Dendritic cell treated with granulocyte-macrophage colony-stimulating factor and Interleukin-4, amounts not matched to agents 40 ng/mL and 50 ng/mL, for 4 days (primary cell): ENCODE measurements around the gene TBCK.
A peak's percentile ranks its signal among the peaks of the same experiment; 100 is the strongest.

ENCODE experiments used
- H3K27ac Mint-ChIP-seq: one replicate; pipeline ENCODE4 v1.8.0; 2022; ENCODE audit warnings: mild to moderate bottlenecking, mixed read lengths
- H3K27me3 Mint-ChIP-seq: one replicate; pipeline ENCODE4 v1.8.0; 2022; ENCODE audit warnings: mild to moderate bottlenecking, mixed read lengths
- H3K36me3 Mint-ChIP-seq: one replicate; pipeline ENCODE4 v1.8.0; 2022; ENCODE audit warnings: low read depth, mixed read lengths
- H3K4me1 Mint-ChIP-seq: one replicate; pipeline ENCODE4 v1.8.0; 2022; ENCODE audit warnings: low read depth, mixed read lengths
- H3K4me3 Mint-ChIP-seq: one replicate; pipeline ENCODE4 v1.8.0; 2022; ENCODE audit warnings: mild to moderate bottlenecking, moderate library complexity, mixed read lengths
- H3K9me3 Mint-ChIP-seq: one replicate; pipeline ENCODE4 v1.8.0; 2022; ENCODE audit warnings: mixed read lengths
- intact Hi-C: fragments of 100-400 bp; cut with micrococcal nuclease; formaldehyde crosslinking; loops from one replicate; pipeline ENCODE4 v1.15.0; 2022

The TBCK gene

GRCh38 chr4:106195435-106195950 lies 120.5 kb downstream of the TBCK start:
- H3K36me3 Mint-ChIP-seq, result peaks cover 16% of the 10 kb centered on the region
- intact Hi-C loops, result no loop called here
- no peaks in the 10 kb centered on the region for H3K9me3 Mint-ChIP-seq
- H3K27me3 Mint-ChIP-seq, result no peaks in the 10 kb centered on the region
- H3K27ac Mint-ChIP-seq, result no peak overlapping the region
- no peak overlapping the region for H3K4me3 Mint-ChIP-seq
- H3K4me1 Mint-ChIP-seq, result no peaks in the 10 kb centered on the region

DNA sequence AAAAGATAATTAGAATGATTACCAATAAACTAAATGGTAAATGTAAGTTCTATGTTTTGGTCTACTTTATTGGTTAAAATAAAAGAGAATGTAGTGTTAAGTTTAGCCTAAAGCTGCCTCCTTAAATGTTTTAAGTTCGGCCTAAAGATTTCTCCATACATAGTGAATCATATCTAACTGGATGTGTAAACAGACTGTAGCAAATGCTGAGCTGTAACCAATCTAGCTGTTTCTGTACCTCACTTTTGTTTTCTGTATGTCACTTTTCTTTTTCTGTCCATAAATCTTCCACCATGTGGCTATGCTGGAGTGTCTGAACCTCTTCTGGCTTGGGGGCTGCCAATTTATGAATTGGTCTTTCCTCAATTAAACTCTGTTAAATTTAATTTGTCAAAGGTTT lies 121.2 kb downstream of the TBCK start:
- intact Hi-C loops, result no loop called here
- H3K4me3 Mint-ChIP-seq, result no peak overlapping the region
- no peak overlapping the region for H3K27ac Mint-ChIP-seq
- no peaks in the 10 kb centered on the region for H3K9me3 Mint-ChIP-seq
- H3K27me3 Mint-ChIP-seq, result no peaks in the 10 kb centered on the region
- H3K4me1 Mint-ChIP-seq, result no peaks in the 10 kb centered on the region
- H3K36me3 Mint-ChIP-seq, result peaks cover 19% of the 10 kb centered on the region

DNA sequence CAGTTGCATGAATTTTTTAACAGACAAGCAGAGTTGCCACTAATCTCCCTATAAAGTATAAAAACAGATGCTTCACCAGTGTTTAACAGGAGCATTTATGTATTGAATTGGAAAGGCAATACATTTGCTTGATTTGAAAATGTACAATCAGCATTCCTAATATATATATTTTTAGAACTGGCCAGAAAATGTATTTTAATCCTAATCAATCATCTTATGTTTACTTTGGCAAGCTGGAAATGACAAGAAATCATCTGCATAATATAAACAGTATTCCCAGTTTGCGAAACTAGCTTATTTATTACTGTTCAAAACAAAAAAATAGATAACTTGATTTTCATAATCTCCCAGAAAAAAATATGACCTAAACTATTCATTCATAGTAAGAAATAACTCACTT lies 123.9 kb downstream of the TBCK start:
- Mint-ChIP-seq H3K9me3 (no peaks in the 10 kb centered on the region), H3K27ac (no peak overlapping the region), H3K4me1 (no peaks in the 10 kb centered on the region), H3K4me3 (no peak overlapping the region), H3K36me3 (peaks cover 34% of the 10 kb centered on the region), H3K27me3 (no peaks in the 10 kb centered on the region)
- intact Hi-C loops, result no loop called here

- no peak overlapping the region for H3K27ac Mint-ChIP-seq
- intact Hi-C loops, result no loop called here
- H3K9me3 Mint-ChIP-seq, result peaks cover 18% of the 10 kb centered on the region
- H3K27me3 Mint-ChIP-seq, result no peaks in the 10 kb centered on the region
- H3K36me3 Mint-ChIP-seq, result peaks cover 54% of the 10 kb centered on the region
- H3K4me3 Mint-ChIP-seq, result no peak overlapping the region
- no peaks in the 10 kb centered on the region for H3K4me1 Mint-ChIP-seq
Measured at GRCh38 chr4:106186201-106186600, 129.8 kb downstream of the TBCK start.

GRCh38 chr4:106183551-106183950 lies 132.5 kb downstream of the TBCK start:
- peaks cover 40% of the 10 kb centered on the region for H3K9me3 Mint-ChIP-seq
- peaks cover 34% of the 10 kb centered on the region for H3K36me3 Mint-ChIP-seq
- intact Hi-C loops, result no loop called here
- H3K4me1 Mint-ChIP-seq, result no peaks in the 10 kb centered on the region
- no peak overlapping the region for H3K27ac Mint-ChIP-seq
- H3K27me3 Mint-ChIP-seq, result no peaks in the 10 kb centered on the region
- no peak overlapping the region for H3K4me3 Mint-ChIP-seq

DNA sequence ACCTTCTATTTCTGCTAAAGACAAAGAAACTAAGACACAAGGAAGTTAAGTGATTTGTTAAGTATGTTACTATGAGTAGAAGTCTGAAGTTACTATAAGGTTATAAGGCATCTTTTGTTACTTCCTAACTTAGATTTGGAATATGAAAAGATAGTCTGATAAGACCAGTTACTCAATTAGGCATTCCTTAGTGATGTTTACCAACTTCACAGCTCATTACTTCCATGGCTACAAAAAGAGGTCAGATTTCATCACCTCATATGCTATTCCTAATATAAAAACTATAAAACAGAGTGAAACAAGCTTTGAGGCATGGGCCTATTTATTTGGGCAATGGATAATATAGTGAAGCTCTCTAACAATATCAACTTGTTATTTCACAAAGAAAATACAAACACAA lies 143.1 kb downstream of the TBCK start:
- H3K27ac Mint-ChIP-seq, result no peak overlapping the region
- H3K36me3 Mint-ChIP-seq, result peaks cover 13% of the 10 kb centered on the region

GRCh38 chr4:106165351-106166010 lies 150.5 kb downstream of the TBCK start:
- H3K27ac Mint-ChIP-seq, result no peak overlapping the region

More for the DNA sequence above, 143.1 kb downstream of the TBCK start:
- no peak overlapping the region for H3K4me3 Mint-ChIP-seq
- H3K4me1 Mint-ChIP-seq, result no peaks in the 10 kb centered on the region
- intact Hi-C loops, result no loop called here
- H3K9me3 Mint-ChIP-seq, result no peaks in the 10 kb centered on the region
- no peaks in the 10 kb centered on the region for H3K27me3 Mint-ChIP-seq

DNA sequence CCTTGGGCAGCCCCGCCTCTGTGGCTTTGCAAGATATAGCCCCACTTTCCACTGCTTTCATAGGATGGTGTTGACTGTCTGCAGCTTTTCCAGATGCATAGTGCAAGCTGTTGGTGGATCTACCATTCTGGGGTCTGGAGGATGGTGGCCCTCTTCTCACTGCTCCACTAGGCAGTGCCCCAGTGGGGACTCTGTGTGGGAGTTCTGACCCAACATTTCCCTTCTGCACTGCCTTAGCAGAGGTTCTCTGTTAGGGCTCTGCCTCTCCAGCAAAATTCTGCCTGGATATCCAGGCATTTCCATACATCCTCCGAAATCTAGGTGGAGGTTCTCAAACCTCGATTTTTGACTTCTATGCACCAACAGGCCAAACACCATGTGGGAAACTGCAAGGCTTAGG lies 153.7 kb downstream of the TBCK start:
- peaks cover 17% of the 10 kb centered on the region for H3K4me1 Mint-ChIP-seq
- intact Hi-C loops, result no loop called here
- H3K27ac Mint-ChIP-seq, result no peak overlapping the region
- peaks cover 18% of the 10 kb centered on the region for H3K9me3 Mint-ChIP-seq
- no peaks in the 10 kb centered on the region for H3K27me3 Mint-ChIP-seq
- H3K4me3 Mint-ChIP-seq, result no peak overlapping the region
- H3K36me3 Mint-ChIP-seq, result peaks cover 31% of the 10 kb centered on the region

More at GRCh38 chr4:106165351-106166010, 150.5 kb downstream of the TBCK start:
- no peaks in the 10 kb centered on the region for H3K27me3 Mint-ChIP-seq
- intact Hi-C loops, result no loop called here
- no peak overlapping the region for H3K4me3 Mint-ChIP-seq
- peaks cover 18% of the 10 kb centered on the region for H3K9me3 Mint-ChIP-seq
- H3K4me1 Mint-ChIP-seq, result peaks cover 15% of the 10 kb centered on the region
- H3K36me3 Mint-ChIP-seq, result peaks cover 28% of the 10 kb centered on the region

- no peak overlapping the region for H3K27ac Mint-ChIP-seq
- H3K9me3 Mint-ChIP-seq, result peaks cover 21% of the 10 kb centered on the region
- H3K36me3 Mint-ChIP-seq, result peaks cover 44% of the 10 kb centered on the region
- intact Hi-C loops, result no loop called here
- H3K4me1 Mint-ChIP-seq, result peaks cover 17% of the 10 kb centered on the region
- H3K4me3 Mint-ChIP-seq, result peak overlapping the region; percentile 60
- H3K27me3 Mint-ChIP-seq, result no peaks in the 10 kb centered on the region
Measured at GRCh38 chr4:106160560-106160959, 155.4 kb downstream of the TBCK start.

DNA sequence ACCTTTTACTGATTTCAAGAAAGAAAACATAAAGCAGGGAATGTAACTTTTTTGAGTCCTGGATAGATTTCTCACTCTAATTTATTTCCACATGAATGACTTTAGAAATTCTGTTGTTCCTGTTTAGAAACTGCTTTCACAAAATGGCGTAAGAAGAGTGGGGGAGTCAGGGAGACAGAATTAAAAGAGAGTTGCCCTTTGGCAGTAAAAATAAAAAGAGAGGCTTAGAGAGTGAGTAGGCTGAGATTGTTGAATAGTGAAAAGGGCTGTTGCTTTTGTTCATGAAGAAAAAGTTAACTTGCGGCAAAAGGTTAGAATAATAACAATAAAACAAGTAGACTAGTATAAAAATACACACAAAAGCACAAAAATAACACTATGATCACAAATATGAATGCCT lies 166.1 kb downstream of the TBCK start:
- Mint-ChIP-seq H3K27ac (no peak overlapping the region), H3K9me3 (peaks cover 58% of the 10 kb centered on the region), H3K27me3 (no peaks in the 10 kb centered on the region), H3K4me3 (no peak overlapping the region), H3K4me1 (no peaks in the 10 kb centered on the region), H3K36me3 (peaks cover 10% of the 10 kb centered on the region)
- intact Hi-C loops, result no loop called here

GRCh38 chr4:106149026-106149425 lies 167.0 kb downstream of the TBCK start:
- H3K36me3 Mint-ChIP-seq, result peaks cover 10% of the 10 kb centered on the region
- H3K27ac Mint-ChIP-seq, result no peak overlapping the region
- peaks cover 58% of the 10 kb centered on the region for H3K9me3 Mint-ChIP-seq
- intact Hi-C loops, result no loop called here
- H3K27me3 Mint-ChIP-seq, result no peaks in the 10 kb centered on the region
- H3K4me3 Mint-ChIP-seq, result no peak overlapping the region
- no peaks in the 10 kb centered on the region for H3K4me1 Mint-ChIP-seq

DNA sequence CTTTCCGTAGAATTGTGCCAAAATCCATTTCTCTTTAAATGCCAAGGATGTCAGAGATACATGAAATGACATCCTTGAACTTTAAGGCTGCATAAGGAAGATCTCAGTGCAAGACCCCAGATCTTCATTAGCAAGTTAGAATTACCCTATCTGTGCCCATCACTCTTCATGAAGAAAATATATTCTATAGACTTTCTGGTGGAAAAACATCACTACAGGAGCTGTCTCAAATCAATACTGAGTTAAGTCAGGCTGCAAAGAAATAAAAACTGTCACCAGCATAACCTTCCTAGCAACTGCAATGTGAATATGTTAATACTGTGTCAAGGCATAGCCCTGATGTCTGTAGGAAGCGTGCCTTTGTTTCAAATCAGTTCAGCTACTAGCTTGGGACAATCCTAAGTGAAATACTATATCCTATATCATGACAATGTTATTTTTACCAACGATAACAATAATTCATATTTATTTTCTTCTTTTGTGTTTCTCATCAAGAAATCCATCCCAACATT lies 173.3 kb downstream of the TBCK start:
- intact Hi-C loops, result no loop called here
- Mint-ChIP-seq H3K9me3 (peaks cover 19% of the 10 kb centered on the region), H3K27ac (no peak overlapping the region), H3K4me1 (no peaks in the 10 kb centered on the region), H3K27me3 (no peaks in the 10 kb centered on the region), H3K36me3 (peaks cover 2% of the 10 kb centered on the region), H3K4me3 (no peak overlapping the region)

DNA sequence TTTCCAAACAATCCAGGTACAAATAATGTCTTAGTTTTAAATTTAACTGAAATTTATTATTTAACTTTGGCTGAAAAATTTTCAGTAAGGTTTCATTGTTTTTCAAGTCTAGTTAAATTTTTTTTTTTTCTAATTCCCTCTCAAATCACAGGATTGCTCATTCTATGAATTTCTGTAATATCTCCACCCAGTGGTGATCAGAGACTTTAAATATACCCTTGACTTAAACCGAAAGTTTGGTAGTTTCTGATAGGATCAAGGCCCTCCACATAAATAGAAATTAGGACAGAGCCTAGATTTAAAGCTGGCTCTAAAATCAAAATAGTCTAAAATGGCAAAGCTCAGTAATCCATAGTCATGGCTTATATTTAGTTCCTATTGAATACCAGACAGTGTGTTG lies 175.4 kb downstream of the TBCK start:
- H3K4me1 Mint-ChIP-seq, result no peaks in the 10 kb centered on the region
- no peak overlapping the region for H3K27ac Mint-ChIP-seq
- H3K4me3 Mint-ChIP-seq, result no peak overlapping the region
- H3K36me3 Mint-ChIP-seq, result no peaks in the 10 kb centered on the region
- no peaks in the 10 kb centered on the region for H3K27me3 Mint-ChIP-seq
- intact Hi-C loops, result no loop called here
- no peaks in the 10 kb centered on the region for H3K9me3 Mint-ChIP-seq

- Mint-ChIP-seq H3K9me3 (peaks cover 14% of the 10 kb centered on the region), H3K4me1 (no peaks in the 10 kb centered on the region), H3K4me3 (no peak overlapping the region), H3K27ac (no peak overlapping the region), H3K36me3 (peaks cover 14% of the 10 kb centered on the region), H3K27me3 (no peaks in the 10 kb centered on the region)
- intact Hi-C loops, result no loop called here
Measured at GRCh38 chr4:106136777-106137331, 179.2 kb downstream of the TBCK start.
